ENCODE results near the gene PPM1K.
A peak's percentile ranks its signal among the peaks of the same experiment; 100 is the strongest.

The PPM1K gene

GRCh38 chr4:88276952-88277710 is 7.2 kb downstream of the PPM1K start:
- DNase-seq: no peak

- no peak for DNase-seq
These were observed 8.3 kb downstream of the PPM1K start for GRCh38 chr4:88275949-88276515.

DNA sequence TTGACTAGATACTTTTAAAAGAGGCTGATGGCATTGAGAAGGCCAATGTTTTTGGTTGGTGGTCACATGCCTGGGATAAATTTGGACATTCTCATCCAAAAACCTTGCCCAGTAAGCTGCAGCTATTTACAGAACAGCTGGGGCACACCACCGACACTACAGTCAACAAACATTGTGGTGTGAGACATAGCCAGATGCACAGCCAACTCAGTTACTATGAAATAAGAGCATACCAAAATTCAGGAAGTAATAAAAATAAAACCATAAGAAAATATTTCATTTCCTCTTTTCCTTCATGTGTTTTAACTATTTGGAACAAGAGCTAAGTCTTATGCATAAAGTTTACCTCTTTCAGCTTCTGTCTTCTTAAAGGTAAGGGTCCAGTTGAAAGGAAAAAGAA is 8.8 kb downstream of the PPM1K start:
- DNase-seq: no peak

GRCh38 chr4:88268913-88269312 is 15.4 kb downstream of the PPM1K start:
- no peak for DNase-seq

DNA sequence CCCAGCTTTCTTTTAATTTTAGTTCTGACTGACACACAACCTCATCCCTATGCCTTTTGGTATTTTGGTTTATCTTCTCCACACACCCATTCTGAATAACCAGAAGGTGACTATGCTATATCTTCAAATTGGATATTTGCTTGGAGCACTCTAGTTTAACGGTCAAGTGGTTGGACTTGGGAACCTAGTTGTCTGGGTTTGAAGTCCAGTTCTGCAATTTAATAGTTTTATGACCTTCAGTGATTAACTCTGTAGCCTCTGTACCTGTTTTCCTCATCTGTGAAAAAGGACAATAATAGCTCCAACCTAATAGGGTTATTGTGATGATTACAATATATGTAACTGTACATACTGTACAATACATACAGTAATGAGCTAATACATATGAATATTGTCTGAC is 20.0 kb downstream of the PPM1K start:
- DNase-seq: no peak

DNA sequence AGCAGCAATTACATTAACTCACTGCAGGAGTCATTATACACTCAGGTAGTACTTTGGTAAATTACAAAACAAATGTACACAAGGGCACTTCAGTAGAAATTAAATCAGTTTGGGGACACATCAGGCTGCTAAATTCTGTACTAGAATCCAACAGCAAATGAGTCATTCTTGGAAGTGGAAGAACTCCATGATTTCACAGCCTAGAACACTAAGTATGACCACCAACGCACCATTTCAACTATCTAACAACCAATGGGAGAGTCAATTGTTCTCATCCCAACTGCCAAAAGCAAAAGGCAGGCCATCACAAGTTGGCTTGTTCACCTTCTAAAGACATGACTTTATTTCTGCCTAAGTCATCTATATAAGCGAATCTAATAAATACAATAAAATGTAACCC is 26.6 kb downstream of the PPM1K start:
- no peak for DNase-seq

GRCh38 chr4:88255111-88255510 is 29.2 kb downstream of the PPM1K start:
- no peak for DNase-seq

DNA sequence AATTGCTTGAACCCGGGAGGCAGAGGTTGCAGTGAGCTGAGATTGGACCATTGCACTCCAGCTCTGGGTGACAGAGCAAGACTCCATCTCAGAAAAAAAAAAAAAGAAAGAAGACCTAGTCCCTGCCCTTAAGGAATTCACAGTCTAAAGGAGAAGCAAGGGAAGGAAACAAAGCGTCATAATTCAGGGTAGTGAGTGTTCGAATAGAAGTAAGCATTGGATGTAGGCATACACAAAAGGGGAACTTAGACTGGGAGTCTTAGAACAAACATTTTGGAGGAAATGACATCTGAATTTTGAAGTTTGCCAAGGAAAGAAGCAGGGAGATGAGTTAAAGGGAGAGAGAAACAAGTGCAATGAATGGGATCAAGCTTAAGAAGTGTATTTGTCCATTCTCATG is 32.4 kb downstream of the PPM1K start:
- no peak for DNase-seq

DNA sequence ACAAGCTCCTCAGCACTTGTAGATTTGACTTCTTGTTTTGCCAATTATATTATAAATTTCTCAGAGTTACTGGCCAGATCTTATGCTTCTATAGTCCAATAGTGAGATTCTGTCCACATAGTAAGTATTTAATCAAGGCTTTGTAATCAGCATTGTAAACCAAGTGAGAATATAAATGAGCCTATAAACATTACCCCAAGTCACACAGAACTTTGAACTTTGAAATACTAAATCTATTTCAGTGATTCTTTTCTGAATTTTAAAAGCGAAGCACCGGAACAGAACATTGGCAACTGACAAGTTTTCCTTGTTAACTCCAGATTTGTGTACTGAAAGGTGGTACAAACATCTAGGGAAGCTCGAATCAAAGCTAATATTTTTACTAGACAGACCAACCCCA is 37.2 kb downstream of the PPM1K start:
- DNase-seq: no peak

- no peak for DNase-seq
These were observed 37.8 kb downstream of the PPM1K start for GRCh38 chr4:88246600-88246999.

GRCh38 chr4:88244816-88245579 is 39.4 kb downstream of the PPM1K start:
- peak; percentile 29 for DNase-seq

GRCh38 chr4:88244056-88244455 is 40.3 kb downstream of the PPM1K start:
- no peak for DNase-seq

GRCh38 chr4:88242144-88242543 is 42.2 kb downstream of the PPM1K start:
- no peak for DNase-seq

DNA sequence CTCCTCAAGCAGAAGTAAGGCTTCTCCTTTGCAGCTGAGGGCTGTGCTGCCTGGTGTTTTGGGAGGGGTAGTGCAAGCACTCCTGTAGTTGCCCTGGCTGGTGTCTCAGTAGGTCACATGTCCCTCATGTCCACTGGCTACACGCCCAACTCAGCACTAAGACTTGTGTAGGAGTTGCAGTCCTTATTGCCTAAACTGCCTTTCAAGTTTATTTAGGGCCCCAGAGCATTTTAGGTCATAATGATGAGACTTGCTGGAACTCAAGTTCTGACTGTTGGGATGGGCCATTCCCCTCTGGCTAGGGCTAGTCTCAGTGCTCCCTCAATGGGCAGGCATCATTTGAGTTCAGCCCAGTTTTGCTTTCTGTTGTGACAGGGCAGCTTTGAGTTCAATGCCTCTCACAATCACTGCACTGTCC is 44.1 kb downstream of the PPM1K start:
- DNase-seq: no peak

- DNase-seq: no peak
These were observed 53.2 kb downstream of the PPM1K start for GRCh38 chr4:88230969-88231771.

GRCh38 chr4:88230461-88230891 is 53.9 kb downstream of the PPM1K start:
- DNase-seq: no peak

DNA sequence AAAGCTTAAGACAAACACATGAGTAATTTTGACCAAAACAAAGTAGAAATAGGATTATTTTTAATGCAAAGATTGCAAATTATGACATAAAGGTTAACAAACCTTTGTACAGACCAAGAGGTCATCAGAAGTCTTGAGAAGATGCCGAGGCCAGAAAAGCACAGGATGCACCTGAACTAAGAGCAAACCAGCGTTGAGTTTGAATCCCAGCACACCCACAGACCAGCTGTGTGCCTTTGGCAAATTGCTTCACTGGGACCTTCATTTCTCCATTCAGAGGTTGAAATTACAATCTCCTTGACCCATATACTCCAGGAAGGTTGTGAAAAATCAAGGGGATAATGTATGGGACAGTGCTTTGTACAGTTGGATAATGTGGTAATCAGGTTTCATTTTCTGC is 56.6 kb downstream of the PPM1K start:
- DNase-seq: no peak

GRCh38 chr4:88226143-88226542 is 58.2 kb downstream of the PPM1K start:
- no peak for DNase-seq

DNA sequence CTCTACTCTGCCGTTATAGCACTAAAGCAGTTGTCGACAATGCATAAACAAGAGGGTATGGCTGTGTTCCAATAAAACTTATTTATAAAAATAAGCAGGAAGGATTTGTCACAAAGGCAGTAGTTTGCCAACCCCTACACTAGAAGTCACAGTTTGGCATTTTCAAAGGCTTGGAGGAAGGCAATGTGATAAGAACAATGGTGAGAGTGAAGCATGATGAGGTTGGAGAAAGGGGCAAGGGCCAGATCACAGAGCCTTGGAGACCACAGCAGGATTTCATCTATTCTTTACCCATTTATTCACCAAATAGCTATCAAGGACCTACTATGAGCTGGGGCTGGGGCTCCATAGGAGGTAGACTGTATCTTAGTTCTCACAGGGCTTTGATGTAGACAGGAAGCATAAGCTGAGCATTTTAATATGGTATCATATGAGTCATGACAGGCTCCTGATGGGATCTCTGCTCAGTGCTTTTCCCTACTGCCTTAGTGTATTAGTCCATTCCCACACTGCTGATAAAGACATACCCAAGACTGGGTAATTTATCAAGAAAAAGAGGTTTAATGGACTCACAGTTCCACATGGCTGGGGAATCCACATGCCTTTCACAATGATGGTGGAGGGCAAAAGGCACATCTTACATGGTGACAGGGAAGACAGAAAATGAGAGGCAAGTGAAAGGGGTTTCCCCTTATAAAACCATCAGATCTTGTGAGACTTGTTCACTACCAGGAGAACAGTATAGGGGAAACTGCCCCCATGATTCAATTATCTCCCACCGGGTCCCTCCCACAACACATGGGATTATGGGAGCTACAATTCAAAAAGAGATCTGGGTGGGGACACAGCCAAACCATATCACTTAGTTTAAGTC is 58.9 kb downstream of the PPM1K start:
- DNase-seq: no peak

DNA sequence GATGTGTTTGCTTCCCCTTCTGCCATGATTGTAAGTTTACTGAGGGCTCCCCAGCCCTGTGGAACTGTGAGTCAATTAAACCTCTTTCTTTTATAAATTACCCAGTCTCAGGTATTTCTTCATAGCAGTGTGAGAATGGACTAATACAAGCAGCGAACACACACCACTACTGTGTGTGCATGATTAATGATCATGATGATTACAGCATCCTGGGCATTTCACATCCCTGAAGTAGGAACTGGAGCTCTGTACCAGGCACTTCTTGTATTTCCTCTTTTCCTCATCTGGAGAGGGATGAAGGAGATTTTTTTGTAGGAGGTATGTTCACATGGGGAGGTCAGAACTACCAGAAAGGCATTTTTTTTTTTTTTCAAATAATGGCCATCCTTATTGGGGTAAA is 60.8 kb downstream of the PPM1K start:
- DNase-seq: no peak

- peak; percentile 64 for DNase-seq
These were observed 65.3 kb downstream of the PPM1K start for GRCh38 chr4:88219099-88219498.

DNA sequence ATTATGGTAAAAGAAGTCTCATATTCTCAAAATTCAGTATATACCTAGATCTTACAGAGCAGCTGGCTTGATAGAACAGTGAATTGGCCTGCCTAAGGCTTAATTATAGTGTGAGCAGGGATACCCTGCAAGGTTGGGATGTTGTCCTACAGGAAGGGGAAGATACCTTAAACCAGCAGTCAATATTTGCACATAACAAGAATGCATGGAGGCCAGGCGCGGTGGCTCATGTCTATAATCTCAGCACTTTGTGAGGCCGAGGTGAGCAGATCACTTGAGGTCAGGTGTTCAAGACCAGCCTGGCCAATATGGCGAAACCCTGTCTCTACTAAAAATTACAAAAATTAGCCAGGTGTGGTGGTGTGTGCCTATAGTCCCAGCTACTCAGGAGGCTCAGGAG is 67.2 kb downstream of the PPM1K start:
- DNase-seq: no peak

All from CD4-positive, alpha-beta T cell treated with Interleukin-21 for 1 hour (primary cell).